DND-41 (cell line): ENCODE data around the gene CCDC92.

Experiments
- ATAC-seq: fragments of 200-7000 bp; cut with Tn5 transposase; 3 replicates; pipeline ENCODE4 v1.9.1; 2021; ENCODE audit warnings: low read depth; ENCODE audit not compliant: insufficient read depth
- DNase-seq: peaks from one replicate; pipeline ENCODE4 v3.0.0-alpha.2; 2020
- H2AFZ ChIP-seq: 2 replicates; pipeline ENCODE4 v1.6.0; 2012; ENCODE audit warnings: low read depth, low read length
- H3K27ac ChIP-seq: 2 replicates; pipeline ENCODE4 v1.5.1; 2012; ENCODE audit warnings: low read length, inconsistent platforms
- H3K27me3 ChIP-seq: fragments of 200-600 bp; sonication (generic); 2 replicates; pipeline ENCODE4 v1.6.0; 2012; ENCODE audit warnings: low read length, mild to moderate bottlenecking, inconsistent platforms; ENCODE audit not compliant: insufficient read depth, poor library complexity
- H3K36me3 ChIP-seq: 2 replicates; pipeline ENCODE4 v1.5.1; 2012; ENCODE audit warnings: low read length, inconsistent platforms; ENCODE audit not compliant: insufficient read depth
- H3K4me1 ChIP-seq: 2 replicates; pipeline ENCODE4 v1.5.1; 2012; ENCODE audit warnings: mild to moderate bottlenecking, low read length; ENCODE audit not compliant: insufficient read depth
- H3K4me2 ChIP-seq: 2 replicates; pipeline ENCODE4 v1.6.0; 2012; ENCODE audit warnings: mild to moderate bottlenecking, moderate library complexity, low read length, inconsistent platforms; ENCODE audit not compliant: insufficient read depth
- H3K4me3 ChIP-seq, 2 experiments: fragments of 200-600 bp in 1 of 2; shearing (Covaris generic) in 1 of 2; 2 replicates each; pipeline ENCODE4 v1.5.1; 2012 to 2016; ENCODE audit warnings: inconsistent platforms in 2 of 2, low read length in 2 of 2, mild to moderate bottlenecking in 2 of 2, low read depth in 1 of 2, moderate library complexity in 1 of 2
- H3K79me2 ChIP-seq: 2 replicates; pipeline ENCODE4 v1.6.0; 2012; ENCODE audit warnings: low read length, inconsistent platforms; ENCODE audit not compliant: insufficient read depth
- H3K9ac ChIP-seq: 2 replicates; pipeline ENCODE4 v1.6.0; 2012; ENCODE audit warnings: low read depth, mild to moderate bottlenecking, inconsistent platforms, low read length, moderate library complexity
- H3K9me3 ChIP-seq: 2 replicates; pipeline ENCODE4 v1.5.1; 2012; ENCODE audit warnings: low read length, moderate library complexity, mild to moderate bottlenecking, inconsistent platforms; ENCODE audit not compliant: insufficient read depth, severe bottlenecking
- H4K20me1 ChIP-seq: 2 replicates; pipeline ENCODE4 v1.6.0; 2012; ENCODE audit warnings: low read length; ENCODE audit not compliant: insufficient read depth
- CTCF ChIP-seq: IDR thresholded peaks from 2 replicates; pipeline ENCODE4 v1.5.1; 2012; ENCODE audit warnings: borderline replicate concordance, low read length, moderate library complexity, mild to moderate bottlenecking; ENCODE audit not compliant: poor library complexity, severe bottlenecking; ENCODE audit errors: extremely low read depth
- EZH2 ChIP-seq: IDR thresholded peaks from 3 replicates; pipeline ENCODE4 v1.6.1; 2012; ENCODE audit warnings: borderline replicate concordance, low read depth, mild to moderate bottlenecking, moderate library complexity, low read length, inconsistent platforms; ENCODE audit not compliant: severe bottlenecking

Gene CCDC92

GRCh38 chr12:123995023-123995748, 22.6 kb upstream of the CCDC92 start:
- H3K79me2 ChIP-seq = peaks cover 57% of the 10 kb centered on the region
- TF ChIP-seq EZH2 (no peak), CTCF (no peak)
- H3K27me3 ChIP-seq = no peaks in the 10 kb centered on the region
- H2AFZ ChIP-seq = no peak overlapping the region
- H3K4me1 ChIP-seq = no peaks in the 10 kb centered on the region
- H3K9ac ChIP-seq = no peak overlapping the region
- H3K27ac ChIP-seq = no peak overlapping the region
- ATAC-seq (no peak; the same call in 2 of the 3 replicates), DNase-seq (no peak)
- no peak overlapping the region for H3K4me3 ChIP-seq
- H3K9me3 ChIP-seq = no peaks in the 10 kb centered on the region
- peaks cover 72% of the 10 kb centered on the region for H3K36me3 ChIP-seq
- no peak overlapping the region for H3K4me2 ChIP-seq
- H4K20me1 ChIP-seq = peaks cover 36% of the 10 kb centered on the region; the same call in 1 of the 2 replicates

DNA sequence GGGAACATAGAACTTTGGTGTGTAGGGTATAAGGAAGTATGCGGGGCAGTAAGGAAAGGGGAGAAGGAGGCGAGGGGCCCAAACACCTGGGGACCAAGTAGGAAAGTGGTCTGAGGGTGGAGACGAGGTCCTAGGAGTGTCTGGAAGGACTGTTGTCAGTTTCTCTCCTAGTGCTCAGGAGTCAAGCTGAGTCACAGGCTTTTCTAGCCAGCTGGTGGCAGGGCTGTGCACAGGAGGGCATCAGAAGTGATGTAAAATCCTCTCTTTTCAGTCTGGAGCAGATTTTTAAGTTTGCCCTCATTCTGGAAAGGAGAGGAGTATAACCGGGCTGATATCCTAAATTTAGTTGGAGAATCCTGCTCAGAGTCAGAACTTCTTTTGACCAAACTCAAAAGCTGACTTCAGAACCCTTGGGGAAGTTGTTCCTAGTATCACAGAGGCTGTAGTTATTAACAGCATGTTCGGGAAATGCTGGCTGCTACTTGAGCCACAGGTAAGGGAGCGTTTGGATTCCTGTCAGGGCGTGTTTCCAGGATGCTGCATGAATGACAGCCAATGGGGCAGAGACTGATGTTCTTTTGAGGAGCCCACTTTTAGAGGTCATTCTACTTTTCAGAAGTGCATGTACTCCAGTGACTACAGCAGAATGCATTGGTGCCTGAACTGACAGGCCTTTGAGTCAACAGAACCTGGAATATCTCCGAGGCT, 19.6 kb upstream of the CCDC92 start:
- Histone ChIP-seq H3K27ac (no peak overlapping the region), H3K36me3 (peaks cover 77% of the 10 kb centered on the region), H3K4me2 (no peak overlapping the region), H3K4me1 (no peaks in the 10 kb centered on the region), H3K27me3 (no peaks in the 10 kb centered on the region), H3K4me3 (no peak overlapping the region), H4K20me1 (peaks cover 35% of the 10 kb centered on the region; the same call in 1 of the 2 replicates), H3K79me2 (peaks cover 51% of the 10 kb centered on the region), H3K9me3 (no peaks in the 10 kb centered on the region), H2AFZ (no peak overlapping the region), H3K9ac (no peak overlapping the region)
- ATAC-seq (no peak), DNase-seq (no peak)
- TF ChIP-seq CTCF (no peak), EZH2 (no peak)

DNA sequence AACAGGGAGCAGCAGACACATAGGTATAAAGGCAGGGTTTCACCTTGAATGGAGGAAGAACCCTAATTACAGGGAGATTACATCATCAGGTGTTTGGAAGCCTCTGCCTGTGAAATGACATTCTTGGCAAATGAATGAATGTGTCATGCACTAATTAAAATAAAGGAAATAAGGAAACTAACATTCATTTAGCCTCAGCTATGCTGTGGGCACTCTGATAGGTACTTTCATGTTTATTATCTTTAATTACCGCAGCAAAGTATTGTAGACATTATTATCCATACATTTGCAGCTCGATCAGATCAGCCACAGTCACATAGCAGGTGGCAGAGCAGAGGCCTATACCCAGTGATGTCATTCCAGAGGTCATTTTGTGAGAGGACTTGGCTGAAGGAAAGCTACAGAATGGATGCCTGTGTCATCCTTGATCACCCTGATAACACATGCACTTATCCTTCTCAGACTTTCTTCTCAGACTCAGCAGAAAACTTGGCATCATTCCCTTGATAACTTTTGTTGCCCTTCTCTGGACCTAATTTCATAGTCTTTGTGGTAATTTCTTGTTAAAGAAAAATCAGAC, 18.8 kb upstream of the CCDC92 start:
- H4K20me1 ChIP-seq = peaks cover 34% of the 10 kb centered on the region; the same call in 1 of the 2 replicates
- H3K27ac ChIP-seq = no peak overlapping the region
- H3K9ac ChIP-seq = no peak overlapping the region
- no peak overlapping the region for H3K4me3 ChIP-seq
- H3K27me3 ChIP-seq = no peaks in the 10 kb centered on the region
- no peak overlapping the region for H2AFZ ChIP-seq
- H3K4me1 ChIP-seq = no peaks in the 10 kb centered on the region
- H3K36me3 ChIP-seq = peaks cover 77% of the 10 kb centered on the region
- DNase-seq = no peak
- ATAC-seq = no peak
- H3K4me2 ChIP-seq = no peak overlapping the region
- H3K79me2 ChIP-seq = peaks cover 58% of the 10 kb centered on the region
- TF ChIP-seq EZH2 = no peak
- TF ChIP-seq CTCF = no peak
- H3K9me3 ChIP-seq = no peaks in the 10 kb centered on the region
